Esophagus squamous epithelium (tissue), 4 donors: ENCODE measurements around the gene KIAA1217.

ENCODE experiments used
- POLR2A ChIP-seq, 4 donors: fragments of 450-650 bp; IDR thresholded peaks; one replicate each; pipeline ENCODE4 v1.6.1; 2017; ENCODE audit warnings: antibody characterized with exemption in 4 of 4, mild to moderate bottlenecking in 4 of 4, moderate library complexity in 3 of 4
- TF ChIP-seq, protein P1 (sequence below), 6 experiments: fragments of 450-650 bp in 4 of 6; fragments of 200-600 bp in 2 of 6; sonication (generic) in 2 of 6; IDR thresholded peaks; one replicate each; pipeline ENCODE4 v1.5.1; 2016 to 2019; ENCODE audit warnings: antibody characterized with exemption in 6 of 6, mild to moderate bottlenecking in 4 of 6, moderate library complexity in 4 of 6

GRCh38 chr10:24503461-24504320 is 294.8 kb downstream of the KIAA1217 start:
- no peak for TF ChIP-seq POLR2A (IDR thresholded peaks at IDR 0.05)
- TF ChIP-seq, protein P1, sequence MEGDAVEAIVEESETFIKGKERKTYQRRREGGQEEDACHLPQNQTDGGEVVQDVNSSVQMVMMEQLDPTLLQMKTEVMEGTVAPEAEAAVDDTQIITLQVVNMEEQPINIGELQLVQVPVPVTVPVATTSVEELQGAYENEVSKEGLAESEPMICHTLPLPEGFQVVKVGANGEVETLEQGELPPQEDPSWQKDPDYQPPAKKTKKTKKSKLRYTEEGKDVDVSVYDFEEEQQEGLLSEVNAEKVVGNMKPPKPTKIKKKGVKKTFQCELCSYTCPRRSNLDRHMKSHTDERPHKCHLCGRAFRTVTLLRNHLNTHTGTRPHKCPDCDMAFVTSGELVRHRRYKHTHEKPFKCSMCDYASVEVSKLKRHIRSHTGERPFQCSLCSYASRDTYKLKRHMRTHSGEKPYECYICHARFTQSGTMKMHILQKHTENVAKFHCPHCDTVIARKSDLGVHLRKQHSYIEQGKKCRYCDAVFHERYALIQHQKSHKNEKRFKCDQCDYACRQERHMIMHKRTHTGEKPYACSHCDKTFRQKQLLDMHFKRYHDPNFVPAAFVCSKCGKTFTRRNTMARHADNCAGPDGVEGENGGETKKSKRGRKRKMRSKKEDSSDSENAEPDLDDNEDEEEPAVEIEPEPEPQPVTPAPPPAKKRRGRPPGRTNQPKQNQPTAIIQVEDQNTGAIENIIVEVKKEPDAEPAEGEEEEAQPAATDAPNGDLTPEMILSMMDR (IDR thresholded peaks at IDR 0.05), result peak in 5 of 6 experiments; percentile 34 to 67 (median 42)
